WTC11 (cell line): ENCODE measurements around the gene TBX4.

ENCODE experiments used
- CBFB ChIP-seq: sonication (generic); formaldehyde crosslinking; IDR thresholded peaks from 2 replicates; pipeline ENCODE4 v1.8.1; 2022; ENCODE audit warnings: mild to moderate bottlenecking, low read depth, missing genetic modification reagents
- ELF4 ChIP-seq: sonication (generic); formaldehyde crosslinking; IDR thresholded peaks from 2 replicates; pipeline ENCODE4 v1.8.1; 2022; ENCODE audit warnings: low read depth, mild to moderate bottlenecking, moderate library complexity, missing genetic modification reagents
- JUN ChIP-seq: sonication (generic); formaldehyde crosslinking; IDR thresholded peaks from 2 replicates; pipeline ENCODE4 v1.8.0; 2023; ENCODE audit warnings: mild to moderate bottlenecking, missing genetic modification reagents
- MAX ChIP-seq: sonication (generic); formaldehyde crosslinking; IDR thresholded peaks from 2 replicates; pipeline ENCODE4 v1.8.0; 2022; ENCODE audit warnings: mild to moderate bottlenecking, missing genetic modification reagents
- OVOL2 ChIP-seq: fragments of 250-450 bp; sonication (Bioruptor Pico); IDR thresholded peaks from 2 replicates; pipeline ENCODE4 v1.9.0; 2021; ENCODE audit warnings: mild to moderate bottlenecking, borderline replicate concordance
- TEAD4 ChIP-seq: sonication (generic); formaldehyde crosslinking; IDR thresholded peaks from 2 replicates; pipeline ENCODE4 v1.8.0; 2022; ENCODE audit warnings: mild to moderate bottlenecking, missing genetic modification reagents
- ZNF232 ChIP-seq: sonication (generic); formaldehyde crosslinking; IDR thresholded peaks from 2 replicates; pipeline ENCODE4 v1.8.0; 2022; ENCODE audit warnings: mild to moderate bottlenecking, missing genetic modification reagents
- TF ChIP-seq, protein P1 (sequence below): fragments of 200-600 bp; IDR thresholded peaks from 2 replicates; pipeline ENCODE4 v1.8.0; 2022; ENCODE audit warnings: antibody characterized with exemption
- TF ChIP-seq, protein P2 (sequence below): sonication (generic); formaldehyde crosslinking; IDR thresholded peaks from 2 replicates; pipeline ENCODE4 v1.8.0; 2022; ENCODE audit warnings: mild to moderate bottlenecking, missing genetic modification reagents
- TF ChIP-seq, protein P3 (sequence below): fragments of 250-450 bp; sonication (Bioruptor Pico); IDR thresholded peaks from 2 replicates; pipeline ENCODE4 v1.9.0; 2021; ENCODE audit warnings: mild to moderate bottlenecking
- TF ChIP-seq, protein P4 (sequence below): fragments of 250-450 bp; sonication (Bioruptor Pico); IDR thresholded peaks from 2 replicates; pipeline ENCODE4 v1.9.0; 2021; ENCODE audit warnings: mild to moderate bottlenecking

GRCh38 chr17:61436995-61437704, 15.1 kb upstream of the TBX4 start:
- TF ChIP-seq, protein P1, sequence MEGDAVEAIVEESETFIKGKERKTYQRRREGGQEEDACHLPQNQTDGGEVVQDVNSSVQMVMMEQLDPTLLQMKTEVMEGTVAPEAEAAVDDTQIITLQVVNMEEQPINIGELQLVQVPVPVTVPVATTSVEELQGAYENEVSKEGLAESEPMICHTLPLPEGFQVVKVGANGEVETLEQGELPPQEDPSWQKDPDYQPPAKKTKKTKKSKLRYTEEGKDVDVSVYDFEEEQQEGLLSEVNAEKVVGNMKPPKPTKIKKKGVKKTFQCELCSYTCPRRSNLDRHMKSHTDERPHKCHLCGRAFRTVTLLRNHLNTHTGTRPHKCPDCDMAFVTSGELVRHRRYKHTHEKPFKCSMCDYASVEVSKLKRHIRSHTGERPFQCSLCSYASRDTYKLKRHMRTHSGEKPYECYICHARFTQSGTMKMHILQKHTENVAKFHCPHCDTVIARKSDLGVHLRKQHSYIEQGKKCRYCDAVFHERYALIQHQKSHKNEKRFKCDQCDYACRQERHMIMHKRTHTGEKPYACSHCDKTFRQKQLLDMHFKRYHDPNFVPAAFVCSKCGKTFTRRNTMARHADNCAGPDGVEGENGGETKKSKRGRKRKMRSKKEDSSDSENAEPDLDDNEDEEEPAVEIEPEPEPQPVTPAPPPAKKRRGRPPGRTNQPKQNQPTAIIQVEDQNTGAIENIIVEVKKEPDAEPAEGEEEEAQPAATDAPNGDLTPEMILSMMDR = no peak
- TF ChIP-seq MAX (CRISPR knock-in tag) = no peak
- TF ChIP-seq, protein P2, sequence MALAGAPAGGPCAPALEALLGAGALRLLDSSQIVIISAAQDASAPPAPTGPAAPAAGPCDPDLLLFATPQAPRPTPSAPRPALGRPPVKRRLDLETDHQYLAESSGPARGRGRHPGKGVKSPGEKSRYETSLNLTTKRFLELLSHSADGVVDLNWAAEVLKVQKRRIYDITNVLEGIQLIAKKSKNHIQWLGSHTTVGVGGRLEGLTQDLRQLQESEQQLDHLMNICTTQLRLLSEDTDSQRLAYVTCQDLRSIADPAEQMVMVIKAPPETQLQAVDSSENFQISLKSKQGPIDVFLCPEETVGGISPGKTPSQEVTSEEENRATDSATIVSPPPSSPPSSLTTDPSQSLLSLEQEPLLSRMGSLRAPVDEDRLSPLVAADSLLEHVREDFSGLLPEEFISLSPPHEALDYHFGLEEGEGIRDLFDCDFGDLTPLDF (CRISPR knock-in tag) = no peak
- no peak for TF ChIP-seq ELF4 (CRISPR knock-in tag)
- no peak for TF ChIP-seq CBFB (CRISPR knock-in tag)
- TF ChIP-seq, protein P3, sequence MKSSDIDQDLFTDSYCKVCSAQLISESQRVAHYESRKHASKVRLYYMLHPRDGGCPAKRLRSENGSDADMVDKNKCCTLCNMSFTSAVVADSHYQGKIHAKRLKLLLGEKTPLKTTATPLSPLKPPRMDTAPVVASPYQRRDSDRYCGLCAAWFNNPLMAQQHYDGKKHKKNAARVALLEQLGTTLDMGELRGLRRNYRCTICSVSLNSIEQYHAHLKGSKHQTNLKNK = no peak
- TF ChIP-seq, protein P4, sequence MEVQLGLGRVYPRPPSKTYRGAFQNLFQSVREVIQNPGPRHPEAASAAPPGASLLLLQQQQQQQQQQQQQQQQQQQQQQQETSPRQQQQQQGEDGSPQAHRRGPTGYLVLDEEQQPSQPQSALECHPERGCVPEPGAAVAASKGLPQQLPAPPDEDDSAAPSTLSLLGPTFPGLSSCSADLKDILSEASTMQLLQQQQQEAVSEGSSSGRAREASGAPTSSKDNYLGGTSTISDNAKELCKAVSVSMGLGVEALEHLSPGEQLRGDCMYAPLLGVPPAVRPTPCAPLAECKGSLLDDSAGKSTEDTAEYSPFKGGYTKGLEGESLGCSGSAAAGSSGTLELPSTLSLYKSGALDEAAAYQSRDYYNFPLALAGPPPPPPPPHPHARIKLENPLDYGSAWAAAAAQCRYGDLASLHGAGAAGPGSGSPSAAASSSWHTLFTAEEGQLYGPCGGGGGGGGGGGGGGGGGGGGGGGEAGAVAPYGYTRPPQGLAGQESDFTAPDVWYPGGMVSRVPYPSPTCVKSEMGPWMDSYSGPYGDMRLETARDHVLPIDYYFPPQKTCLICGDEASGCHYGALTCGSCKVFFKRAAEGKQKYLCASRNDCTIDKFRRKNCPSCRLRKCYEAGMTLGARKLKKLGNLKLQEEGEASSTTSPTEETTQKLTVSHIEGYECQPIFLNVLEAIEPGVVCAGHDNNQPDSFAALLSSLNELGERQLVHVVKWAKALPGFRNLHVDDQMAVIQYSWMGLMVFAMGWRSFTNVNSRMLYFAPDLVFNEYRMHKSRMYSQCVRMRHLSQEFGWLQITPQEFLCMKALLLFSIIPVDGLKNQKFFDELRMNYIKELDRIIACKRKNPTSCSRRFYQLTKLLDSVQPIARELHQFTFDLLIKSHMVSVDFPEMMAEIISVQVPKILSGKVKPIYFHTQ (CRISPR knock-in tag) = no peak
- TF ChIP-seq JUN (CRISPR knock-in tag) = no peak
- no peak for TF ChIP-seq OVOL2
- TF ChIP-seq TEAD4 (CRISPR knock-in tag) = no peak
- no peak for TF ChIP-seq ZNF232 (CRISPR knock-in tag)
